Endothelial cell of umbilical vein (primary cell): ENCODE results near the gene FBN3. TPM values are rescaled to one million over a fixed set of nuclear protein-coding genes. Genes with fewer than 3 reads are reported as not detected.

ENCODE experiments used
- BruUV-seq: library from RNA; stranded (reverse); fragments of 400-500 nt; replicated peaks from 2 replicates; lab custom pipeline; 2021; lab: Mats Ljungman, UMichigan
- CTCF ChIA-PET: fragments of 300-600, 350-600 bp; sonication (Branson Sonifier 250); formaldehyde crosslinking; loops from one replicate; lab custom pipeline; 2021; ENCODE audit warnings: antibody characterized with exemption, inconsistent platforms; lab: Charles Lee
- POLR2A ChIA-PET: fragments of 300-600, 350-600 bp; sonication (Branson Sonifier 250); formaldehyde crosslinking; loops from one replicate; lab custom pipeline; 2021; ENCODE audit warnings: antibody characterized with exemption, inconsistent platforms; lab: Charles Lee
- DNase-seq: peaks from one replicate; pipeline ENCODE4 v3.0.0-alpha.2; 2011; ENCODE audit warnings: low read depth, low spot score
- FAIRE-seq: peaks from 2 replicates; lab custom pipeline; 2011; peaks lifted over from hg19 to GRCh38; lab: Jason Lieb, UNC
- H2AFZ ChIP-seq: 2 replicates; pipeline ENCODE4 v1.6.0; 2012; ENCODE audit warnings: low read depth, low read length, control low read depth, inconsistent platforms
- H3K27ac ChIP-seq: 2 replicates; pipeline ENCODE4 v1.5.1; 2011; ENCODE audit warnings: low read depth, mild to moderate bottlenecking, control low read depth, low read length, moderate library complexity; ENCODE audit not compliant: insufficient read depth
- H3K27me3 ChIP-seq, 2 experiments: 2 replicates each; pipeline versions ENCODE4 v1.6.0 to v1.6.1; 2011; ENCODE audit warnings: low read length in 2 of 2, mixed read lengths in 1 of 2; ENCODE audit not compliant: control insufficient read depth in 2 of 2, insufficient read depth in 2 of 2
- H3K36me3 ChIP-seq, 2 experiments: 2 replicates in 1 of 2; 3 replicates in 1 of 2; pipeline ENCODE4 v1.5.1; 2011; ENCODE audit warnings: low read length in 2 of 2, mild to moderate bottlenecking in 1 of 2, moderate library complexity in 1 of 2; ENCODE audit not compliant: control insufficient read depth in 2 of 2, insufficient read depth in 2 of 2; ENCODE audit errors: extremely low read depth in 1 of 2
- H3K4me1 ChIP-seq: 3 replicates; pipeline ENCODE4 v1.5.1; 2011; ENCODE audit warnings: mild to moderate bottlenecking, low read length; ENCODE audit not compliant: control insufficient read depth, insufficient read depth; ENCODE audit errors: extremely low read depth
- H3K4me2 ChIP-seq: 2 replicates; pipeline ENCODE4 v1.6.1; 2011; ENCODE audit warnings: low read length, control low read depth, mixed read lengths; ENCODE audit not compliant: insufficient read depth
- H3K4me3 ChIP-seq, 3 experiments: fragments of 200-600 bp in 1 of 3; sonication (generic), shearing (Covaris generic) in 1 of 3; replicated peaks in 1 of 3; 2 replicates each; pipeline ENCODE4 v1.5.1; 2011 to 2016; ENCODE audit warnings: control low read depth in 3 of 3, low read length in 3 of 3, mild to moderate bottlenecking in 2 of 3, inconsistent platforms in 1 of 3, low read depth in 1 of 3, moderate library complexity in 1 of 3; ENCODE audit not compliant: insufficient read depth in 1 of 3
- H3K79me2 ChIP-seq: 2 replicates; pipeline ENCODE4 v1.6.0; 2012; ENCODE audit warnings: low read length, inconsistent platforms; ENCODE audit not compliant: control insufficient read depth, insufficient read depth
- H3K9ac ChIP-seq: replicated peaks from 2 replicates; pipeline ENCODE3; 2011; ENCODE audit warnings: low read length, control low read depth; ENCODE audit not compliant: insufficient read depth; ENCODE audit errors: extremely low read depth
- H3K9me1 ChIP-seq: replicated peaks from 3 replicates; pipeline ENCODE4 v1.6.0; 2011; ENCODE audit warnings: mild to moderate bottlenecking, low read length; ENCODE audit not compliant: control insufficient read depth, insufficient read depth; ENCODE audit errors: extremely low read depth
- H3K9me3 ChIP-seq: replicated peaks from 2 replicates; pipeline ENCODE4 v1.5.1; 2012; ENCODE audit warnings: low read length, inconsistent platforms; ENCODE audit not compliant: control insufficient read depth, insufficient read depth
- H4K20me1 ChIP-seq: replicated peaks from 2 replicates; pipeline ENCODE3; 2011; ENCODE audit warnings: mild to moderate bottlenecking, low read length; ENCODE audit not compliant: control insufficient read depth, insufficient read depth; ENCODE audit errors: extremely low read depth
- EZH2 ChIP-seq: IDR thresholded peaks from 2 replicates; pipeline ENCODE4 v1.6.1; 2012; ENCODE audit warnings: borderline replicate concordance, low read depth, mild to moderate bottlenecking, moderate library complexity, low read length, inconsistent platforms; ENCODE audit not compliant: severe bottlenecking
- FOS ChIP-seq: IDR thresholded peaks from 2 replicates; pipeline ENCODE4 v1.6.1; 2011; ENCODE audit warnings: mild to moderate bottlenecking, low read length, moderate library complexity, borderline replicate concordance; ENCODE audit not compliant: insufficient read depth
- GATA2 ChIP-seq: IDR thresholded peaks from 2 replicates; pipeline ENCODE4 v1.7.0; 2011; ENCODE audit warnings: low read depth, mild to moderate bottlenecking, moderate library complexity, mixed read lengths, low read length; ENCODE audit not compliant: insufficient read length, insufficient read depth
- JUN ChIP-seq: IDR thresholded peaks from 2 replicates; pipeline ENCODE4 v1.6.1; 2011; ENCODE audit warnings: borderline replicate concordance, low read depth; ENCODE audit not compliant: insufficient read length, insufficient read depth
- MYC ChIP-seq: IDR thresholded peaks from one replicate; pipeline ENCODE4 v1.6.1; 2011; ENCODE audit warnings: mild to moderate bottlenecking, low read depth, low read length
- POLR2A ChIP-seq: IDR thresholded peaks from 2 replicates; pipeline ENCODE4 v1.6.1; 2012; ENCODE audit warnings: low read depth, mild to moderate bottlenecking, control low read depth, low read length
- POLR2AphosphoS5 ChIP-seq: IDR thresholded peaks from 2 replicates; pipeline ENCODE4 v1.6.1; 2012; ENCODE audit warnings: low read depth, mild to moderate bottlenecking, control low read depth, low read length, moderate library complexity; ENCODE audit not compliant: insufficient read depth
- dilution Hi-C: fragments of 300-500 bp; cut with MboI; formaldehyde crosslinking; loops from one replicate; pipeline ENCODE4 v1.15.0; 2019; ENCODE audit warnings: low sequenced_read_pairs; ENCODE audit not compliant: extremely low pct_ligation_motif_present
- intact Hi-C: fragments of 100-400 bp; cut with micrococcal nuclease; formaldehyde crosslinking; loops from one replicate; pipeline ENCODE4 v1.10.0; 2022
- polyA plus RNA-seq, 4 experiments: library from polyadenylated mRNA; depleted of rRNA in 3 of 4; stranded (reverse) in 3 of 4; unstranded in 1 of 4; fragments of >200 nt; gene quantifications; 2 replicates each; pipeline versions ENCODE4 v1.2.1 to v1.2.3, GENCODE V29; 2011 to 2012; ENCODE audit warnings: missing spikeins in 1 of 4
- total RNA-seq: library from RNA; stranded (reverse); gene quantifications from 2 replicates; pipeline ENCODE4 v1.2.3, GENCODE V29; 2021
- TF ChIP-seq, protein P1 (sequence below): IDR thresholded peaks from 2 replicates; pipeline ENCODE4 v1.6.1; 2011; ENCODE audit not compliant: insufficient read depth, insufficient read length
- TF ChIP-seq, protein P2 (sequence below), 2 donors: IDR thresholded peaks; 1 replicate in 1 of 2; 2 replicates in 1 of 2; pipeline ENCODE4 v1.5.1; 2011; ENCODE audit warnings: low read length in 2 of 2, mild to moderate bottlenecking in 2 of 2, moderate library complexity in 2 of 2, control low read depth in 1 of 2, inconsistent platforms in 1 of 2, low read depth in 1 of 2; ENCODE audit not compliant: insufficient read depth in 1 of 2; ENCODE audit errors: extremely low read depth in 1 of 2

FBN3 gene
- total and polyA plus RNA-seq, 2 donors (not counting 3 experiments of a cell fraction or from before 2014, with no cell fraction given), result not detected

DNA sequence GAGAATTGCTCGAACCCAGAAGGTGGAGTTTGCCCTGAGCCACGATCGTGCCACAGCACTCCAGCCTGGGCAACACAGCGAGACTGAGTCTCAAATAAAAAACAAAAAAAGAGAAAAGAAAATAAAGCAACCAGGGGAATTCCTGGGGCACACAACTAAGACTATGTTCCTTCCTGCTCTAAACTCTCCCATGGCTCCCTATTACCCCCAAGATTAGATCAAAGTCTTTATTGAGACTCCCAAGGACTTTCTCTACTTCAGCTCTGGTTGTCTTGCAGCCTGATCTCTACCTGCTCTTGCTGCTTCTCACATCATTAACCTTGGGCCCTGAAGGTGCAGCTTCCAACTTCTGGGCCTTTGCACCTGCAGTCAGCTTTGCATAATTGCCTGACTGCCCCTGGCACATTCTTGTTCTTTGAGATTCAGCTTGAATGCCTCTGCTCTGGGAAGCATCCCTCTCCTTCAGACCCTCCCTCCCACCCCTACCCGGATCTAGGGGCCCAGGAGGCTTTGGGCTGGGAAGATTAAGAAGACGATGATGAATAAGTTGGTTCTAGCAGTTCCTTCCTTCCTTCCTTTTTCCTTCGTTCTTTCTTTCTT is 42.9 kb upstream of the FBN3 start:
- Histone ChIP-seq H3K79me2 (no peaks in the 10 kb centered on the region), H4K20me1 (no peaks in the 10 kb centered on the region), H3K27me3 (no peaks in the 10 kb centered on the region), H3K9me3 (no peaks in the 10 kb centered on the region), H3K36me3 (no peaks in the 10 kb centered on the region), H3K4me2 (no peak overlapping the region), H3K4me3 (no peak overlapping the region), H3K4me1 (peaks cover 2% of the 10 kb centered on the region), H2AFZ (no peak overlapping the region), H3K9ac (no peak overlapping the region), H3K9me1 (no peaks in the 10 kb centered on the region), H3K27ac (no peak overlapping the region)
- DNase-seq (no peak), FAIRE-seq (no peak)
- intact Hi-C loops (no loop called here), dilution Hi-C loops (no loop called here)
- no TSS peak for BruUV-seq
- TF ChIP-seq, protein P1, sequence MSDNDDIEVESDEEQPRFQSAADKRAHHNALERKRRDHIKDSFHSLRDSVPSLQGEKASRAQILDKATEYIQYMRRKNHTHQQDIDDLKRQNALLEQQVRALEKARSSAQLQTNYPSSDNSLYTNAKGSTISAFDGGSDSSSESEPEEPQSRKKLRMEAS, result no peak
- TF ChIP-seq, protein P2, sequence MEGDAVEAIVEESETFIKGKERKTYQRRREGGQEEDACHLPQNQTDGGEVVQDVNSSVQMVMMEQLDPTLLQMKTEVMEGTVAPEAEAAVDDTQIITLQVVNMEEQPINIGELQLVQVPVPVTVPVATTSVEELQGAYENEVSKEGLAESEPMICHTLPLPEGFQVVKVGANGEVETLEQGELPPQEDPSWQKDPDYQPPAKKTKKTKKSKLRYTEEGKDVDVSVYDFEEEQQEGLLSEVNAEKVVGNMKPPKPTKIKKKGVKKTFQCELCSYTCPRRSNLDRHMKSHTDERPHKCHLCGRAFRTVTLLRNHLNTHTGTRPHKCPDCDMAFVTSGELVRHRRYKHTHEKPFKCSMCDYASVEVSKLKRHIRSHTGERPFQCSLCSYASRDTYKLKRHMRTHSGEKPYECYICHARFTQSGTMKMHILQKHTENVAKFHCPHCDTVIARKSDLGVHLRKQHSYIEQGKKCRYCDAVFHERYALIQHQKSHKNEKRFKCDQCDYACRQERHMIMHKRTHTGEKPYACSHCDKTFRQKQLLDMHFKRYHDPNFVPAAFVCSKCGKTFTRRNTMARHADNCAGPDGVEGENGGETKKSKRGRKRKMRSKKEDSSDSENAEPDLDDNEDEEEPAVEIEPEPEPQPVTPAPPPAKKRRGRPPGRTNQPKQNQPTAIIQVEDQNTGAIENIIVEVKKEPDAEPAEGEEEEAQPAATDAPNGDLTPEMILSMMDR (IDR thresholded peaks at IDR 0.05; ENCODE audit: extremely low read depth in 1 of 2, insufficient read depth in 1 of 2, low read depth in 1 of 2, low read length in 2 of 2), result no peak
- no peak for TF ChIP-seq MYC
- TF ChIP-seq POLR2A, result no peak
- no peak for TF ChIP-seq FOS
- TF ChIP-seq GATA2, result no peak
- TF ChIP-seq EZH2, result no peak
- no peak for TF ChIP-seq POLR2AphosphoS5
- no peak for TF ChIP-seq JUN
- CTCF ChIA-PET, result interaction anchor here (1.9 kb wide), 1 partner anchor 33 kb away, joined by 6 read pairs; no protein-coding TSS in a partner anchor
- POLR2A ChIA-PET, result no interaction called here
